Sigmoid colon (tissue), 7 donors: ENCODE results near the gene ETV3. TPM values are rescaled to one million over a fixed set of nuclear protein-coding genes. Genes with fewer than 3 reads are reported as not detected.

Experiments
- DNase-seq: peaks from one replicate; pipeline ENCODE4 v3.0.0-alpha.2; 2019
- H3K27ac ChIP-seq, 4 donors: fragments of 200-600 bp; sonication (generic); one replicate each; pipeline ENCODE4 v1.5.1; 2016 to 2019; ENCODE audit warnings: mild to moderate bottlenecking in 1 of 4
- H3K27me3 ChIP-seq, 3 donors: fragments of 200-600 bp; sonication (generic); one replicate each; pipeline ENCODE4 v1.5.1; 2019; ENCODE audit warnings: mild to moderate bottlenecking in 1 of 3
- H3K36me3 ChIP-seq, 4 donors: fragments of 200-600 bp; sonication (generic); one replicate each; pipeline ENCODE4 v1.5.1; 2016 to 2019
- H3K4me1 ChIP-seq, 4 donors: fragments of 200-600 bp; sonication (generic); one replicate each; pipeline ENCODE4 v1.5.1; 2017 to 2019
- H3K4me3 ChIP-seq, 4 donors: fragments of 200-600 bp; sonication (generic); one replicate each; pipeline ENCODE4 v1.5.1; 2017 to 2019; ENCODE audit warnings: mild to moderate bottlenecking in 2 of 4, moderate library complexity in 1 of 4
- H3K9me3 ChIP-seq, 4 donors: fragments of 200-600 bp in 3 of 4; sonication (generic) in 3 of 4; one replicate each; pipeline versions ENCODE4 v1.5.1 to v1.6.1; 2013 to 2019
- EP300 ChIP-seq, 4 donors: sonication (generic); formaldehyde crosslinking; IDR thresholded peaks; one replicate each; pipeline ENCODE4 v1.6.1; 2017; ENCODE audit warnings: antibody characterized with exemption in 4 of 4
- POLR2A ChIP-seq, 2 donors: fragments of 450-650 bp; IDR thresholded peaks; one replicate each; pipeline ENCODE4 v1.6.1; 2016; ENCODE audit warnings: antibody characterized with exemption in 2 of 2, mild to moderate bottlenecking in 2 of 2, moderate library complexity in 2 of 2
- POLR2AphosphoS5 ChIP-seq, 4 donors: sonication (generic); formaldehyde crosslinking; IDR thresholded peaks; one replicate each; pipeline ENCODE4 v1.6.1; 2017; ENCODE audit warnings: antibody characterized with exemption in 4 of 4
- WGBS, 2 donors: extraction: QIAGEN DNeasy Blood & Tissue Kit; methylation state at CpG; one replicate each; pipeline ENCODE4 v1.1.7; 2013; 5-methylcytosine and 5-hydroxymethylcytosine counted together
- intact Hi-C: fragments of 100-400 bp; cut with DNase I; formaldehyde crosslinking; loops from one replicate; pipeline ENCODE4 v1.15.1; 2023
- polyA plus RNA-seq, 3 donors: library from polyadenylated mRNA; stranded (reverse); fragments of 200-250 nt; gene quantifications; one replicate each; pipeline ENCODE4 v1.2.3, GENCODE V29; 2013
- total RNA-seq, 4 donors: library from RNA; depleted of rRNA; stranded (reverse); fragments of >200 nt; gene quantifications; one replicate each; pipeline ENCODE4 v1.1.0, GENCODE V29; 2016
- TF ChIP-seq, protein P1 (sequence below), 4 experiments: fragments of 450-650 bp in 3 of 4; fragments of 200-600 bp in 1 of 4; IDR thresholded peaks; one replicate each; pipeline ENCODE4 v1.5.1; 2016 to 2019; ENCODE audit warnings: antibody characterized with exemption in 4 of 4, mild to moderate bottlenecking in 3 of 4, moderate library complexity in 2 of 4
- donor health status: healthy with polysubstance abuse.
- donor health status: Bipolar disorder and iron deficiency.
- donor health status: healthy.

The ETV3 gene
- total and polyA plus RNA-seq, 7 donors = 6.6 to 20.2 (median 14.1) TPM

DNA sequence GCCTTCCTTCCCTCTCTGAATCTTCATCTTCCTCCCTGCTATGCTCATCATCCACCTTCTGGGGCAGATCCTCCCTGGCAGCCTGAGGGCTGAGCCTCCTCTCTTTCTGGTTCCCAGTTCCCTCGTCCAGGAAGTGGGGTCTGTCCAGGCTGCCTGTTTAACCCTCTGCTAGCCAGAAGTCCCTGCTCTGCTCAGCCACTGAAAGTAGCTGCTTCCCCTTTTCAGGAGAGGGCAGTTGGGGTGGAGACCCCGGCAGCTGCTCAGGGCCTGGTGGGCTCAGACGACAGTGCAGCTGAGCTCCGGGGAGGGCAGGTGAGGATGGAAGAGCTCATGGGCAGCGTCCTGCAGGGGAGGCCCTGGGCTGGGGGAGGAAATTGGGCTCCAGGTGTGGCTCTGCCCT lies 43.1 kb upstream of the ETV3 start:
- intact Hi-C loops = no loop called here
- H3K9me3 ChIP-seq = no peaks in the 10 kb centered on the region
- 41 to 70% methylated on average over 5 of the region's 5 CpGs for WGBS, 2 donors
- TF ChIP-seq EP300 (IDR thresholded peaks at IDR 0.05) (no peak), POLR2AphosphoS5 (IDR thresholded peaks at IDR 0.05) (no peak), POLR2A (IDR thresholded peaks at IDR 0.05) (no peak)
- TF ChIP-seq, protein P1, sequence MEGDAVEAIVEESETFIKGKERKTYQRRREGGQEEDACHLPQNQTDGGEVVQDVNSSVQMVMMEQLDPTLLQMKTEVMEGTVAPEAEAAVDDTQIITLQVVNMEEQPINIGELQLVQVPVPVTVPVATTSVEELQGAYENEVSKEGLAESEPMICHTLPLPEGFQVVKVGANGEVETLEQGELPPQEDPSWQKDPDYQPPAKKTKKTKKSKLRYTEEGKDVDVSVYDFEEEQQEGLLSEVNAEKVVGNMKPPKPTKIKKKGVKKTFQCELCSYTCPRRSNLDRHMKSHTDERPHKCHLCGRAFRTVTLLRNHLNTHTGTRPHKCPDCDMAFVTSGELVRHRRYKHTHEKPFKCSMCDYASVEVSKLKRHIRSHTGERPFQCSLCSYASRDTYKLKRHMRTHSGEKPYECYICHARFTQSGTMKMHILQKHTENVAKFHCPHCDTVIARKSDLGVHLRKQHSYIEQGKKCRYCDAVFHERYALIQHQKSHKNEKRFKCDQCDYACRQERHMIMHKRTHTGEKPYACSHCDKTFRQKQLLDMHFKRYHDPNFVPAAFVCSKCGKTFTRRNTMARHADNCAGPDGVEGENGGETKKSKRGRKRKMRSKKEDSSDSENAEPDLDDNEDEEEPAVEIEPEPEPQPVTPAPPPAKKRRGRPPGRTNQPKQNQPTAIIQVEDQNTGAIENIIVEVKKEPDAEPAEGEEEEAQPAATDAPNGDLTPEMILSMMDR (IDR thresholded peaks at IDR 0.05) = no peak
- no peak overlapping the region for H3K4me3 ChIP-seq
- no peak for DNase-seq
- no peaks in the 10 kb centered on the region for H3K36me3 ChIP-seq
- H3K27me3 ChIP-seq = no peaks in the 10 kb centered on the region
- no peaks in the 10 kb centered on the region for H3K4me1 ChIP-seq
- no peak overlapping the region for H3K27ac ChIP-seq

DNA sequence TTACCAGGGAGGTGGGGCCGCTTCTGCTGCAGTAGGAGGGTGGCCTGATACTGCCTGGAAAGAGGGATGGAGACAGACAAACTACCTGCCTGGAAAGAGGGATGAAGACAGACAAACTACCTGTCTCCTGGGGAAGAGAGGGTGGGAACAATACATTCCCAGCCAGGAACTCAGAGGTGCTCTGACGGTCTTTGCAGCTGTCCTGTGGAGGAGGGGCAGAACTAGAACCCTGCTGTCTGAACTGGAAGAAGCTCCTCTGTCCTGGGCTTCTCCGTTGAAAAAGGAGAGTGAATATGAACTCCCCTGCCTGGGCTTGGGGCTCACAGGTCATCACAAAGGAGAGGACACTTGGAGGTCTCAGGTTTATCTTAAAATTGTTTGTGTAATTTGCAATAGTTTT lies 40.3 kb upstream of the ETV3 start:
- WGBS, 2 donors = 76 to 83% methylated on average over 3 of the region's 3 CpGs
- H3K4me1 ChIP-seq = no peaks in the 10 kb centered on the region
- no peaks in the 10 kb centered on the region for H3K27me3 ChIP-seq
- H3K27ac ChIP-seq = no peak overlapping the region
- H3K9me3 ChIP-seq = no peaks in the 10 kb centered on the region
- TF ChIP-seq, protein P1 (IDR thresholded peaks at IDR 0.05) = no peak
- TF ChIP-seq POLR2AphosphoS5 (IDR thresholded peaks at IDR 0.05) = no peak
- no peak for TF ChIP-seq EP300 (IDR thresholded peaks at IDR 0.05)
- TF ChIP-seq POLR2A (IDR thresholded peaks at IDR 0.05) = no peak
- H3K36me3 ChIP-seq = no peaks in the 10 kb centered on the region
- DNase-seq = no peak
- intact Hi-C loops = no loop called here
- H3K4me3 ChIP-seq = no peak overlapping the region

DNA sequence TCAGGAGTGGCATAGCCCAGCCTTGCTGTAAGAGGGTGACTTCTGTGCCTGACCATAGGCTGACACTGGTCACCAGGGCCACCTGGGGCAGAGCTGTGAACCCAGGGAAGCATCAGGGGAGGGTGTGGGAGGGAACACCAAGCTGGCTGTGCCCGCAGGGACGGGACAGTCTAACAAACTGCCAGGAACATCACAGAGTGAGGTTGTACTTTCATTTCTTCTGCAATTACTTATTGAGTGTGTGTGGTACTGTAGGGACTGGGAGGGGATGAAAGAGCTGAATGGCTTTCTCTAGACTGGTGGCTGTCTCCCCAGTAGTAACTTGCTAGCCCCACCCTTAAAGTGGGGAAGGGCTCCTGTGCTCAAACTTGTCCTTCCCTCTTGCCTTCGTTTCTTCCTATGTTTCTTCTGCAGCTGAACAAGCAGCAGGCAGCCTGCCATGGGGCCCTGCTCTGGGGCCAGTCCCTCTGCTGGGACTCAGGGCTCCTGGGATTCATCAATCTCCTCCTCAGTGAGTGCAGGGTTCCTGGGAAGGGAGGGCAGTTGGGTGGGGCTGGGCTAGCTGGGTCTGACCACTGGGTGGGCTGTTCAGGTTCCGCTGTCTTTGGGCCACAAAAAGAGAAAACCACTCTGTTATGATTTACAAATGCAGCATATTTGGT lies 39.7 kb upstream of the ETV3 start:
- 37 to 46% methylated on average over 4 of the region's 4 CpGs for WGBS, 2 donors
- intact Hi-C loops = no loop called here
- no peaks in the 10 kb centered on the region for H3K36me3 ChIP-seq

DNA sequence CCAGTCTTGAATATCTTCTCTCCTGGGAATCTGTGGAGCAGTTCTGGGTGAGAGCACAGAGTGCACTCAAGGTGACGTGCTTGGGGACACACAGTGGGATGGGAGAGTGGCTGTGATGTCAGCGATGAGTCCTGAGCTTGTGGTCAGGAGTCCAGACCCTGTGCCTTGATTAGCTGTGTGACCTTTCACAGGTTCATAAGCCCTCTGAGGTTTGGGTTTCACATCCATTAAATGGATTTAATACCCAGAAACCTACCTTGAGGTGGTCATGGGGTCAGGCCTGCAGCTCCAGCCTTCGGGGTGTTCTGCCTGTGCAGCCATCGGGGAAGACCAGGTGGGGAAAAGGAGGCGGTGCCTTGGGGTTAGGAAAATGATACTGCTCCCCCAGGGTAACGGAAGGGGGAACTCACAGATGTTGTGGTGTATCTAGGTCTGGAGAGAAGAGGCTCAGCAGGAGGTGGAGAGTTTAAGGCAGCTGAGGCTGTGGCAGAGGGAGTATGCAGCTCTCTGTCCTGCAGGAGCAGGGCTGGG lies 38.5 kb upstream of the ETV3 start:
- H3K4me1 ChIP-seq = no peaks in the 10 kb centered on the region
- no peaks in the 10 kb centered on the region for H3K27me3 ChIP-seq
- TF ChIP-seq POLR2AphosphoS5 (IDR thresholded peaks at IDR 0.05) (no peak), EP300 (IDR thresholded peaks at IDR 0.05) (no peak), POLR2A (IDR thresholded peaks at IDR 0.05) (no peak)
- TF ChIP-seq, protein P1 (IDR thresholded peaks at IDR 0.05) = no peak
- no peak overlapping the region for H3K27ac ChIP-seq
- no peak for DNase-seq
- WGBS, 2 donors = 66 to 89% methylated on average over 6 of the region's 6 CpGs
- H3K4me3 ChIP-seq = no peak overlapping the region
- no peaks in the 10 kb centered on the region for H3K9me3 ChIP-seq
- intact Hi-C loops = no loop called here
- no peaks in the 10 kb centered on the region for H3K36me3 ChIP-seq

More for the DNA sequence above, 39.7 kb upstream of the ETV3 start:
- H3K4me1 ChIP-seq = no peaks in the 10 kb centered on the region
- no peak overlapping the region for H3K27ac ChIP-seq
- H3K4me3 ChIP-seq = no peak overlapping the region
- DNase-seq = no peak
- TF ChIP-seq EP300 (IDR thresholded peaks at IDR 0.05) (no peak), POLR2A (IDR thresholded peaks at IDR 0.05) (no peak), POLR2AphosphoS5 (IDR thresholded peaks at IDR 0.05) (no peak)
- TF ChIP-seq, protein P1 (IDR thresholded peaks at IDR 0.05) = no peak
- no peaks in the 10 kb centered on the region for H3K27me3 ChIP-seq
- H3K9me3 ChIP-seq = no peaks in the 10 kb centered on the region
